DMS153 treated with DMSO at 0.1 percent for 48 hours (cell line): ENCODE data around the gene RABAC1.
"Not testable (repeated sequence)": the region's sequence is repeated elsewhere in the genome, so short reads cannot be mapped to it uniquely, and the experiment has no call there.

Experiments used
- DNase-seq: peaks from one replicate; lab custom pipeline; 2025; ENCODE audit not compliant: unreplicated experiment; lab: John Stamatoyannopoulos, UW

The RABAC1 gene

GRCh38 chr19:41917676-41918075 is 41.4 kb downstream of the RABAC1 start:
- DNase-seq: no peak

GRCh38 chr19:41915776-41916414 is 43.2 kb downstream of the RABAC1 start:
- no peak for DNase-seq

- DNase-seq: no peak
Measured at GRCh38 chr19:41915021-41915775, 43.9 kb downstream of the RABAC1 start.

GRCh38 chr19:41914424-41914834 is 44.7 kb downstream of the RABAC1 start:
- DNase-seq: not testable (repeated sequence)

- no peak for DNase-seq
Measured at GRCh38 chr19:41913538-41914423, 45.3 kb downstream of the RABAC1 start.

- no peak for DNase-seq
Measured at GRCh38 chr19:41912899-41913537, 46.1 kb downstream of the RABAC1 start.

GRCh38 chr19:41911889-41912731 is 47.0 kb downstream of the RABAC1 start:
- no peak for DNase-seq

- DNase-seq: no peak
Measured at GRCh38 chr19:41910992-41911888, 47.9 kb downstream of the RABAC1 start.

GRCh38 chr19:41910240-41910991 is 48.7 kb downstream of the RABAC1 start:
- DNase-seq: no peak

- no peak for DNase-seq
Measured at GRCh38 chr19:41909706-41910105, 49.4 kb downstream of the RABAC1 start.

- no peak for DNase-seq
Measured at GRCh38 chr19:41908724-41909464, 50.2 kb downstream of the RABAC1 start.

GRCh38 chr19:41907994-41908615 is 51.0 kb downstream of the RABAC1 start:
- no peak for DNase-seq

GRCh38 chr19:41906916-41907680 is 52.0 kb downstream of the RABAC1 start:
- no peak for DNase-seq
